Erythroblast (primary cell): ENCODE results near the gene VWA3B.

Experiments used
- GATA1 ChIP-seq: IDR thresholded peaks from 2 replicates; pipeline ENCODE4 v1.6.1; 2011; ENCODE audit warnings: low read depth, mild to moderate bottlenecking, control low read depth, low read length, moderate library complexity
- POLR2A ChIP-seq: IDR thresholded peaks from 2 replicates; pipeline ENCODE4 v1.6.1; 2011; ENCODE audit warnings: mild to moderate bottlenecking, low read length

DNA sequence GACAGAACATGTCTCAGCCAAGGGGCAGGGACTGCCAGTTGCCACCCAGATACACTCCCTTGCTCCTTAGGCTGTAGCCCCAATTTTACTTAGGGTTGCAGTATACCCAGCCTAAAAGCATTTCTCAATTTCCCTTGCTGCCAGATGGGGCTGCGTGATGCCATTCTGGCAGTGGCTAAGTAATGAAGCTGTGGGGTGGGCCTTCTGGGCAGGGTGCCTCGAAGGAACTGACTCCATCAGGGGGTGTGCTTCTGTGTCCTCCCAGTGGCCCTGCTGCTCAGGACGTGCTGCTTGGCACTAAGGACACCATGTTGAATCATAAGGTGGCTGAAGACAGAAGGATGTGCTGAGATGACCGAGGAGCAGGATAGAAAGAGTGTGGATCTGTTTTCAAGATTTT lies 74.2 kb downstream of the VWA3B start:
- TF ChIP-seq POLR2A (no peak), GATA1 (no peak)
